NK-92 (cell line): ENCODE data around the gene FAM90A26.
"Not testable (repeated sequence)": the region's sequence is repeated elsewhere in the genome, so short reads cannot be mapped to it uniquely, and the experiment has no call there.

ENCODE experiments used
- DNase-seq: peaks from one replicate; lab custom pipeline; 2025; ENCODE audit not compliant: unreplicated experiment; lab: John Stamatoyannopoulos, UW

The FAM90A26 gene

DNA sequence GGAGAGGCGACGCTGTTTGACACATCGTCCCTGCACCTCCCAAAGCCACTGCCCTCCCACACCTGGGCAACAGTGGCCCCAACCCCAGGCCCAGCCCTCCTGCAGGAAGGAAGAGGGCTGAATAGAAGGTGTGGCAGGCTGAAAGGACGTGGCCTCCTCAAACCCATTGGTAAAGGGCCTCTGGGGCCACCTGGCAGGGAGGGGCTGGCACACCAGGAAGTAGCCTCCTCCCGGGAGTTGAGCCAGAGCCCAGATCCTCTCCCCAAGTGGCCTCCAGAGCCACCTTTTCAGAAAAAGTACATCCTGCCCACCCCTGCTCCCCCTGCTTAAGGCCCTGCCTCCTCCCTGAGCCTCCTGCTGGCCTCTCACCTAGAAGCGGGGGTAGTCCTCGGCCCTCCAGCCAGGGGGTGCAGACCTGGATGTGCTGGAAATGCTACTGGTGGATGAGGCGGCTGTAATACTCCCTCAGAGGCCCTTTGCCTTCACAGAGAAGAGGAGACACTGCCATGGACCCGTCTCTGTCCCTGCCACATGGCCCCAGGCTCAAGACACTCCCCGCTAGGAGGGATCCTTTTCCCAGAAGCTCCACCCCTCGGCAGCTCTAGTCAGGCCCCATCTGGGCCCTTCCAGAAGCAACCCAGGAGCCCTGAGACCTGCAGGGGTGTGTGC, at the start of gene FAM90A26:
FAM90A26 (plus strand) TSS at position 619 of the 669 bp plus-strand sequence. CDS start 2,764 bp downstream, outside the sequence.
- DNase-seq, result not testable (repeated sequence)

DNA sequence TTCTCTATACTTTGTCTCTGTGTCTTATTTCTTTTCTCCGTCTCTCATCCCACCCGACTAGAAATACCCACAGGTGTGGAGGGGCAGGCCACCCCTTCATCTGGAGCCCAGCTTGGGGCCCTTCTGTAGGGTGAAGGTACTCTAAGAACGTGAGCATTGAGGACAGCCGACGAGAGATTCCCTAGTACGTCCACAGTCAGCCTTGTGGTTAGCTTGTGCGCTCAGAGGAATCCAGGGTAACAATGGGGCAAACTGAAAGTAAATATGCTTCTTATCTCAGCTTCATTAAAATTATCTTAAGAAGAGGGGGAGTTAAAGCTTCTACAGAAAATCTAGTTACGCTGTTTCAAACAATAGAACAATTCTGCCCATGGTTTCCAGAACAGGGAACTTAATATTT, 47.5 kb upstream of the FAM90A26 start:
- not testable (repeated sequence) for DNase-seq

DNA sequence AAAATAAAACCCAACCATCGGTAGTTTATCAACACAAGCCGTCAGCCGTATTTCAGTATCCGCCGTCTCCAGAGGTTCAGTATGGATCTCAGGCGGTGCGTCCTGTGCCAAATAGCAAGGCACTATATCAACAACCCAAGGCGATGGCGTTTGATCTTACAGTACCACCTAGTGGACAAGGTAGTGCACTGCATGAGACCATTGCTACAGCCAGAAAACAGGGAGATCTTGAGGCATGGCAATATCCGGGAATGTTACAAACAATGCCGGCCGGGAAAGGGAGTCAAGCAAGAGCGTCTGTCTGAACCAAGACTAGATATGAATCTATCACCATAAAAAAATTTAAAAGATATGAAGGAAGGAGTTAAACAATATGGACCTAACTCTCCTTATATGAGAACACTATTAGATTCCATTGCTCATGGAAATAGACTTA, 46.6 kb upstream of the FAM90A26 start:
- DNase-seq, result not testable (repeated sequence)

- DNase-seq, result not testable (repeated sequence)
Observed at GRCh38 chr4:9125601-9126161, 44.5 kb upstream of the FAM90A26 start.

- DNase-seq, result not testable (repeated sequence)
Observed at GRCh38 chr4:9131420-9131819, 38.8 kb upstream of the FAM90A26 start.

- not testable (repeated sequence) for DNase-seq
Observed at GRCh38 chr4:9132849-9133248, 37.4 kb upstream of the FAM90A26 start.

GRCh38 chr4:9134011-9134410, 36.2 kb upstream of the FAM90A26 start:
- not testable (repeated sequence) for DNase-seq

DNA sequence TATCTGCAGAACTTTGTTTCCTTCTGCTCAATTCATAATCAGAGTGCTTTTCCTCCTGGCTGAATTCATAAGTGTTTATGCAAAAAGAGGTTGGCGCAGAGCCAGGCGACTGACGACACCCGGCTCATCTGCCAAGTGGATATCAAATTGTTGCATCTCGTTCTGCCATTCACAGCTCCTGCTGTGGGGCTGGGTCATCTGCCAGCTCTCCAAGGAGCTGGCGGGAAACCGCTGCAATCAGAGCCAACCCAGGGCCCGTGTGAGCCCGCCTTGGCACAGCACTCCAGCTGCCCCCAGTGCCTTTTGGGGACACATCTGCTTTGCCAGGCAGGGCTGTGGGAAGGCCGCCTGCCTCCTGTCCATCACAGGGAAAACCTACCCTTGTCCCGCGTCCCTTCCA, 35.7 kb upstream of the FAM90A26 start:
- not testable (repeated sequence) for DNase-seq

GRCh38 chr4:9141050-9141449, 29.2 kb upstream of the FAM90A26 start:
- DNase-seq, result not testable (repeated sequence)

- DNase-seq, result not testable (repeated sequence)
Observed at GRCh38 chr4:9142786-9143185, 27.4 kb upstream of the FAM90A26 start.

DNA sequence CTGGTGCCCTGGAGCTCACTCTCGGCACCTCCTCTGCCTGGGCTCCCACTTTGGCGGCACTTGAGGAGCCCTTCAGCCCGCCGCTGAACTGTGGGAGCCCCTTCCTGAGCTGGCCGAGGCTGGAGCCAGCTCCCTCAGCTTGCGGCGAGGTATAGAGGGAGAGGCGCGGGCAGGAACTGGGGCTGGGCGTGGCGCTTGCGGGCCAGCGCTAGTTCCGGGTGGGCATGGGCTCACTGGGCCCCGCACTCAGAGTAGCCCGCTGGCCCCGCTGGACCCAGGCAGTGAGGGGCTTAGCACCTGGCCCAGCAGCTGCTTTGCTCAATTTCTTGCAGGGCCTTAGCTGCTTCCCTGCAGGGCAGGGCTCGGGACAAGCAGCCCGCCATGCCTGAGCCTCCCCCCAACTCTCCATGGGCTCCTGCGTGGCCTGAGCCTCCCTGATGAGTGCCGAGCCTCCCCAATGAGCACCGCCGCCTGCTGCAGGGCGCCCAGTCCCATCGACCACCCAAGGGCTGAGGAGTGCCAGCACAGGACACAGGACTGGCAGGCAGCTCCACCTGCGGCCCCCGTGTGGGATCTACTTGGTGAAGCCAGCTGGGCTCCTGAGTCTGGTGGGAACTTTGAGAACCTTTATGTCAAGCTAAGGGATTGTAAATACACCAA, 26.7 kb upstream of the FAM90A26 start:
- DNase-seq, result no peak

DNA sequence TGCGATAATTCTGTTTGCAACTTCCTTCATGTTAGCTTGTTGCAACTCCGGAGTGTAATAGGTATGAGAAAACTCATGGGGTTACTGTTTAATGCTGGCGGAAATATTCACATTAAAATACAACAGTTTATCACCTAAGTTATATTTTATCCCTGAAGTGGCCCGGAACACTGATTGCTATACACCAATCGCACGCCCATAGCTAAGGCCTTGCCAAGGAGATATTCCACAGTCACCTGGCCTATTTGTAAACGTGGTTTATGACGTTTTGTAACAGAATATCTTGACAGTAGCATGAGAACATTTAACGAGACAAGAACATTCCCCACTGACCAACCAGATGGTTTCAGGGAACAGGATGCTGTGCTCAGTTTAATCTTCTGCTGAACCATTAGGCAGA, 23.2 kb upstream of the FAM90A26 start:
- no peak for DNase-seq

- not testable (repeated sequence) for DNase-seq
Observed at GRCh38 chr4:9147368-9147767, 22.8 kb upstream of the FAM90A26 start.

- DNase-seq, result not testable (repeated sequence)
Observed at GRCh38 chr4:9148611-9149409, 21.4 kb upstream of the FAM90A26 start.

DNA sequence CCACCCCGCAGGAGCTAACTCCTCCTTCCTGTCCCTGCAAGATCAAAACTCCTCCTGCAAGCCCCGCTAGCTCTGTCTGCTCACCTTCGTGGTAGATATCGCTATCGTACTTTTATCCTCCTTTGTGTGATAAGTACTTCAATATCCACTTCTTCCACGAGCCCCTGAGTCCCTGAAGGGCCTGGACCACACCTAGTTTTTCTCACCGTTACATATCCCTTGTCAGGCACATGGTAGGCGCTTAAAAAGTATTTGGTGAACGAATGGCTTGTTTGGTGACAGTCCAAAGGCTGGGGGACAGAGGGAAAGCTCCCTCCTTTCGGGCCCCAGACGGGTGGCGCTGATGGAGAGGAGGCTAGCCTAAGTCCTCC, 18.4 kb upstream of the FAM90A26 start:
- not testable (repeated sequence) for DNase-seq

DNA sequence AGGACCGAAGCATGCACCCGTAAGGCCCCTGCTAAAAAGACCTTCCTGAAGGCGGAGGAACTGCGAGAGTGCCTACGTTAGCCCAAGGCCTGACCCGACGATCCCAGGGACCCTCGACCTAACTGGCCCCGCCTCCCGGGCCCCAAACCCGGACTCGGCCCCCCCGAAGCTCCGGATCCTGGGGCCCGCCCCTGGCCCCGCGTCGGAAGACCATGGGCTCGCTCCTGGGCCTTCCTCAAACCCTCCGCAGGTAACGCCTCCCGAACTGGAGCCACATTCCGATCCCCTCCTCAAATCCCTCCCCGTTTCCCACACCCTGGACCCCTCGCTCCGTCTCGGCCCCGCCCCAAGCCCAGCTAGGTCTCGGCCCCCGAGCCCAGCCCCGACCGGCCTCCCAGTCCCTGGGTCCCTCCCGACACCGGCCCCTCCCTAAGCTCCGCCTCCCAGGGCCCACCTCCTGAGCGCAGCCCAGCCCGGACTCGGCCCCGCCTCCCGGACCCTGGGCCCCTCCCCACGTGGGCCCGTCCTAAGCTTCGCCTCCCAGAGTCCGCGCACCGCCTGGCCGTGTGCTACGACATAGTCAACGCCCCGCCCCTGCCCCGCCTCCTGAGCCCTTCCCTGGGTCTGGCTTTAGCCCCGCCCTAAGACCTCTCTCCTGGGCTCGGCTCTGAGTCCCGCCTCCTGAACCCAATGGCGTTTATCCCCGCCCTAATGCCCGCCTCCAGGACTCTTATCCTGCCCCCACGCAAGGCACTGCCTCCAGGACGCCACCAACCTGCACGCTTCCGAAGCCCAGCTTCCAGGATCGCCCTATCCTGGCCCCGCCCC, 17.8 kb upstream of the FAM90A26 start:
- not testable (repeated sequence) for DNase-seq

DNA sequence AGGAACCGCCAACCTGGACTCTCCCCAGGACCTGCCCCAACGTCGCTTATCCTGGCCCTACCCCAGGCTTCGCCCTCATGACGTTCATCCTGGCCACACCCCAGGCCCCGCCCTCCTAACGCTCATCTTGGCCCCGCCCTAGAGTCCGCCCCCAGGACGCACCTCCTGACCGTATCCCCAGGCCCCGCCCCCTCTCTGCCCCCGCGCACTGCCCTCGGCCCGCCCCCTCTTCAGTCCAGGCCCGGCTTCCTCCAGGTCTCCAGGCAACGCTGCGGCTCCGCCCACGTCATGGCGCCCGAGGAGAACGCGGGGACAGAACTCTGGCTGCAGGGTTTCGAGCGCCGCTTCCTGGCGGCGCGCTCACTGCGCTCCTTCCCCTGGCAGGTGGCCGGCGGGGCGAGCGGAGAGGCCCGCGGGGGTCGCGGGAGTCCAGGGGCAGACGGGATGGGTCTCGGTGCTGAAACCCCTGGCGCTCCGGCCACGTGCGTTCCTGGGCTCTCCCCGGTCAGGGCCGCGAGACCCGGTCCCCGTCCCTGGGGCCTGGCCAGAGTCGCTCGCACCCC, 17.1 kb upstream of the FAM90A26 start:
- peak; percentile 75 for DNase-seq

GRCh38 chr4:9153571-9154157, 16.5 kb upstream of the FAM90A26 start:
- not testable (repeated sequence) for DNase-seq

- not testable (repeated sequence) for DNase-seq
Observed at GRCh38 chr4:9155101-9155886, 14.9 kb upstream of the FAM90A26 start.
